Gastroesophageal sphincter (tissue), 3 donors: ENCODE measurements around the gene MARK2.

Experiments used
- EP300 ChIP-seq: sonication (generic); formaldehyde crosslinking; IDR thresholded peaks from one replicate; pipeline ENCODE4 v1.6.1; 2017; ENCODE audit warnings: antibody characterized with exemption, mild to moderate bottlenecking
- POLR2A ChIP-seq, 2 donors: fragments of 450-650 bp; IDR thresholded peaks; one replicate each; pipeline ENCODE4 v1.6.1; 2017; ENCODE audit warnings: antibody characterized with exemption in 2 of 2, mild to moderate bottlenecking in 2 of 2, moderate library complexity in 1 of 2
- POLR2AphosphoS5 ChIP-seq: sonication (generic); formaldehyde crosslinking; IDR thresholded peaks from one replicate; pipeline ENCODE4 v1.6.1; 2017; ENCODE audit warnings: antibody characterized with exemption
- TF ChIP-seq, protein P1 (sequence below), 4 experiments: fragments of 200-600 bp in 2 of 4; fragments of 450-650 bp in 2 of 4; sonication (generic) in 1 of 4; IDR thresholded peaks; one replicate each; pipeline ENCODE4 v1.5.1; 2017 to 2019; ENCODE audit warnings: antibody characterized with exemption in 4 of 4, mild to moderate bottlenecking in 2 of 4, moderate library complexity in 2 of 4

- TF ChIP-seq, protein P1, sequence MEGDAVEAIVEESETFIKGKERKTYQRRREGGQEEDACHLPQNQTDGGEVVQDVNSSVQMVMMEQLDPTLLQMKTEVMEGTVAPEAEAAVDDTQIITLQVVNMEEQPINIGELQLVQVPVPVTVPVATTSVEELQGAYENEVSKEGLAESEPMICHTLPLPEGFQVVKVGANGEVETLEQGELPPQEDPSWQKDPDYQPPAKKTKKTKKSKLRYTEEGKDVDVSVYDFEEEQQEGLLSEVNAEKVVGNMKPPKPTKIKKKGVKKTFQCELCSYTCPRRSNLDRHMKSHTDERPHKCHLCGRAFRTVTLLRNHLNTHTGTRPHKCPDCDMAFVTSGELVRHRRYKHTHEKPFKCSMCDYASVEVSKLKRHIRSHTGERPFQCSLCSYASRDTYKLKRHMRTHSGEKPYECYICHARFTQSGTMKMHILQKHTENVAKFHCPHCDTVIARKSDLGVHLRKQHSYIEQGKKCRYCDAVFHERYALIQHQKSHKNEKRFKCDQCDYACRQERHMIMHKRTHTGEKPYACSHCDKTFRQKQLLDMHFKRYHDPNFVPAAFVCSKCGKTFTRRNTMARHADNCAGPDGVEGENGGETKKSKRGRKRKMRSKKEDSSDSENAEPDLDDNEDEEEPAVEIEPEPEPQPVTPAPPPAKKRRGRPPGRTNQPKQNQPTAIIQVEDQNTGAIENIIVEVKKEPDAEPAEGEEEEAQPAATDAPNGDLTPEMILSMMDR (IDR thresholded peaks at IDR 0.05): no peak
- TF ChIP-seq POLR2A (IDR thresholded peaks at IDR 0.05) (no peak), EP300 (no peak), POLR2AphosphoS5 (no peak)
Measured at GRCh38 chr11:63845303-63845702, 6.4 kb downstream of the MARK2 start.
